Eye (tissue), 1 donor: ENCODE data around the gene VRK1.
"Not testable (repeated sequence)": the region's sequence is repeated elsewhere in the genome, so short reads cannot be mapped to it uniquely, and the experiment has no call there.

Experiments
- DNase-seq: peaks from one replicate; pipeline ENCODE4 v3.0.0-alpha.2; 2015

Gene VRK1

DNA sequence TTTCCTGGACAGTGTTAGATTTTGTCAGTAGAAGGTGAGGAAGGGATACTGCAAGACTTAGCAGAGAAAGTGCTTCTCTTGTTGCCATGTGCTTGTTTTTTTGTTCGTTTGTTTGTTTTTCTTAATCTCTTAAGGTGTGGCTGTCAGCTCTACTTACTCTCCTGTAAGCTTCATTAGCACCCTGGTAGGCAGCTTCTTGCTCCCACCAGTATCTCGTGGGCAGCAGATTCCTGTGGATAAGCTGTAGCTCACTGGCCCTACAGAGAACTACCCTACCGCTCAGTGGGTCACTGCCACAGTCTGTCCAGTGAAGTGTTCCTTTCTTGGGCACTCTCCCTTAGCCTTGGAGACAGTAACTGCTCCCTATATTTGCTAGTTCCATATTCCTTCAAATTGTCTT, 30.1 kb downstream of the VRK1 start:
- no peak for DNase-seq

- DNase-seq: no peak
Observed at GRCh38 chr14:96829791-96830190, 32.6 kb downstream of the VRK1 start.

- DNase-seq: no peak
Observed at GRCh38 chr14:96830946-96831345, 33.8 kb downstream of the VRK1 start.

DNA sequence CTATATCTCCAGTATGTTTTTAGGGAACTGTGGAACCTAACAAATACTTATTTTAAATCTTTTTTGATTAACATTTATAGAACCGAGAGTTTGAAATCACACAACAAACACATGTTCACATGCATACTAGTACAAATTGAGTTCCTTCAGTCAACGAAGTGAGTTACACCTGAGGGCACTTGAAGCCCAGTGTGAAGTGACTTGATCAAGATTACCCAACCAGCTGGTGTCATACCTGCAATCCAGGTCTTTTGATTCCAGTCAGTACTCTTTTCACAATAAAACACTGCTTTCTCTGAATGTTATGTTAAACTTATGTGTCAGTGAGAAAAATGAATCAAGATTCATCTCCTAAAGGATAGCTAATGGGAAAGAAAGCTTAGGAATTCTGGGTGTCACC, 35.2 kb downstream of the VRK1 start:
- no peak for DNase-seq

DNA sequence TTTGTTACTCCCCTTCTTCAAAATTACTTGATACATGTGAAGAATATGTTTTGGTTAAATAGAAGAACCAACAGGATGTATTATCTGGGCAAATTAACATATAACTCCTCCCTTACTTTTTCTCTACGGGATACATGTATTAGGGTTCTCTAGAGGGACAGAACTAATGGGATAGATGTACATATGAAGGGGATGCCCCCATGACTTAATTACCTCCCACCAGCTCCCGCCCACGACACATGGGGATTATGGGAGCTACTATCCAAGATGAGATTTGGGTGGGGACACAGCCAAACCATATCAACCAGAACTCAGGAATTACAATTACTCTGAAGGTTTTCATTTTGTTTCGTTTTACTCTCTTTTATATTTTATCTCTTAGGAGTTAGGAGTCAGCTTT, 41.3 kb downstream of the VRK1 start:
- DNase-seq: no peak

- no peak for DNase-seq
Observed at GRCh38 chr14:96839251-96839650, 42.1 kb downstream of the VRK1 start.

DNA sequence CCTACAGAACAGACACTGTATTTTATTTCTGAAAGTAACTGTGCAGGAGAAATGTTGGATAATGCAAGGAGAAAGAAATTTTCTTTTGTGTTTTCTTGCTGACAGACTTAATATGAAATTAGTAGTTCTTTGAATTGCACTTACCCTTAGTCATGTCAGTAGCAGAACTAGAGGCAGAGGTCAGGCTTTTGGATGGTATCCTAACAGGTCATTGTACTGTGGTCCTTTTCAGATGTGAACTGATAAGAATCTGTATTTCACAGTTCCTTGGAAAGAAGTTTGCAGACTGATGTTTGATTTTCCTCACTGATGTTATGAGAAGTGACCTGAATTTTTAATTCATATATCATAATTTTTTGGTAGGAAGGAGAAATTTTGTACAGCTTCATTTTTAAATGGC, 46.0 kb downstream of the VRK1 start:
- no peak for DNase-seq

DNA sequence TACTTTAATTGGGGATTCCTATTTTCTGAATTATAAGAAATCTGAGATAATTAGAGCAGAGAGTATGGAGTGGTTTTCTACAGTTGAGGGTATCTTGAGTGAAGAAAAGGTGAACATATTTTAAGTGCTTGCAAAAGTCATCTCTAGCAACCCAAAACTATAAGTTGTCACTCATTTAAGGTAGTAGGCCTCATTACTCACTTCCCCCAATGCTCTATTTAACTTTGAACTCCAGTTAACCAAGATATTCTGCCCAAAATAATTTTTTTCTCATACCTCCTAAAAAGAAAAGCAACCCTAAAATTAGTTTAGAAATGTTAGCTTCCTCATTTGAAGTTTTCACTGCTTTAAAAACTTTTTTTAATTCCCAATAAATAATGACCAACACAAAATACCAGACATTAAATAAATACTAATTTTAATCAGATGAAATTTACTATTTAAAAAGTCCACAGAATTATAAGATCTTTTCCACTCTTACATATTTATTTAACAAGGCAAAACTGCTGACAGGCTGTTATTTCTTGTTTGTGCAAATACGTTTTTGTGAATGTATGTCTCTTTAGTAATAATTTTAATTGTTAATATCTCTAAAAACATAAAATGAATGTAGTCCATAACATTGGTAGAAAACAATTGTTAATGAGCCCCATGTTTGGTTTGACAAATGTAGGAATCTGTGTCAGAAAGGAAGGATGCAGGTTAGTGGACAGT, 47.8 kb downstream of the VRK1 start:
- DNase-seq: no peak

DNA sequence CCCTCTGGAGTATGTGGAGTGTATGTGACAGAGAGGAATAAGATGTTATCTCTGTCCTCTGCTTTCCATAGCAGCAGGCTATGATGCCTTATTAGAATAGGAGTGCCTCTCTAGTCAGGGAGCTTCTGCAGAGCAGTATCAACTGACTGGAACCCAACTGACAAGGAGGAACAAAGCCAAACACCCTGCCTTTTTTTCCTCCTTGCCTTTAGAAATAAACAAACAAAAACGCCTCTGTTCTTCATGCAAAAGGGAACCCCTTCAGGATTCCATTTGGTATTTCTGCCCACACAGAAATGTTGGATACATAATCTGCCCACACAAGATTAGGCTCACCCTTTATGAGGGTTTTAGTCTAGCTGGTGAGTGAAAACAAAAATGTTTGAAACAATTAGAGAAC, 50.3 kb downstream of the VRK1 start:
- no peak for DNase-seq

DNA sequence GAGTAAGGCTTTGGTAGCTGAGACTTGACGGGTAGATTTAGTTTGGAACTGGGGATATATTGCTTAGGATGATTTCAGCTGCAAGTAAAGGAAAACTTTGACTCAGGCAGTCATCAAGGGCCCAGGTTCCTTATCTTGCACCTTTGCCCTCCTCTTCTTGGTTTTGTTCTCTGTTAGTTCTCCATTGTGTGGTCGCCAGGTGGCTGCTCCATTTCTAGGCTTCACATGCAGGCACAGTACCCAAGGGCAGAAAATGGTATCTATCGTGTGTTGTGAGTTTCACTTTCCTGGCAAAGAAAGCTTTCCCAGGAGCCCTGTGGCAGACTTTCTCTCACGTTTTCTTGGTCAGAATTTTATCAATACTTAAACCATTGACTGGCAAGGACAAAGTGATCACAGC, 50.8 kb downstream of the VRK1 start:
- no peak for DNase-seq

GRCh38 chr14:96849733-96850132, 52.6 kb downstream of the VRK1 start:
- no peak for DNase-seq

- no peak for DNase-seq
Observed at GRCh38 chr14:96851694-96852381, 54.7 kb downstream of the VRK1 start.

DNA sequence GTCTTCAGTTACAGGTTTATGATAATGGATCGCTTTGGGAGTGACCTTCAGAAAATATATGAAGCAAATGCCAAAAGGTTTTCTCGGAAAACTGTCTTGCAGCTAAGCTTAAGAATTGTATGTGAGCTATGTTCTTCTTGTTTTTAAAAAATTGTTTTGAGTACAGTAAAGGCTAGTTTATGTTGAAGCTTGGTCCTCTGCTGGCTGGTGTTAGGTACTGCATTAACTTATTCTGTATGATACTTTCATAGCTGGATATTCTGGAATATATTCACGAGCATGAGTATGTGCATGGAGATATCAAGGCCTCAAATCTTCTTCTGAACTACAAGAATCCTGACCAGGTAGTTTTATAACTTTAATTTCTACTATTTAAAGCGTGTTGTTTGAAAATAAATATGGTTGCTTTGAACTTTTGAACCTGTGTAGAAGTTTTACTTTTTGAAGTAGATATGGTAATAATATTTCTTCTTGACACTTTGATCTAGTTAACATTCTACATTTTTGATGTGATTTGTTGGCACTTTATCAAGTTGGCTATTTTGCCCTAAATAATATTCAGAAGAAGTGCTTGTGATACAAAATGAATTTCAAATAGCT, 55.7 kb downstream of the VRK1 start:
- peak; percentile 42 for DNase-seq

DNA sequence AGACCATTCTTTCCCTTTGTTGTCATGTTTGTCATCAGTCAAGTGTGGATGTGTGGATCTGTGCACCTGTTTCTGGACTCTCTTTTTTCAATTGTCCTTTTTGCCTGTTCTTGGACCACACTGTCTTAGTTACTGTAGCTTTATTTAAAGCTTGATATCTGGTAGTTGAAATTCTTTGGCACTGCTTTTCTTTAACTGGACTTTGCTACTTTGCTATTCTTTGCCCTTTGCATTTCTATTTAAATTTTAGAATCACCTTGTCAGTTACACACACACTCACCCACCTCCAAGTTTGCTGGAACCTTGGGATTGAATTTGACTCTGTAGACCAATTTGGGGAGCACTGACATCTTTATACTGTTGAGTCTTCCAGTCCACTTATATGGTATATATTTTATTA, 61.5 kb downstream of the VRK1 start:
- no peak for DNase-seq

DNA sequence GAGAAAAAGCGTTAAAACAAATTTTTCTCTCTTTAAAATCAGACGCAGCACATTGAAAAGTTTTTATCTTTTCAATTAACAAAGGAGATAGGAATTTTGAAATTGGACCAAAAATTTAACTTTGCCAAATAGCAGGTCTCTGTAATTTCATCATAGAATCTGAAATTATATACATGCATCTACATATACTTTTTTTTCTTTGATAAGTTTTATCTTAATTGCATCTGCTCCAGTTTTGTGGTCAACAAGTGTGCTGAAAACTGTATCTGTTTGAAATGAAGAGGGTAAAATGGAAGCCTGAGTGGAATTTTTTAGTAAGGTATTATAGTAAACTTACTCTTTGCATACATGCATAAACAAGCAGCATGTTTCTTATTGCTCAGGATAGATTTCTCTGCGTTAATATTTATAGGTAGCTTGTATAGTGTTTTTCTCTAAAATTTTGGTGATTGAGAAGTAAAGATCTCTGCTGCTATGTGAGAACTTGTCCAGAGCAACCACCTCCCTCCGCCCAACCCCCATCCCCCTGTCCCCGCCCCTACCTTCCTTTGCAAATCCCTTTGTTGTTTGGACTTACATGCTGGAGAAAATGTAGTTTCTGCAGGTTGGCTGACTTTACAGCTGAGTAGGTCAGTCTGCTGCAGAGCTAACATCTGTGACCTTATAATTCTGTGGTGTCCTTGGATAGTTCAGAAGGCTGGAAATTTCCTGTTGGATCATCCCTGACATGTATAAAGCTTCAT, 64.6 kb downstream of the VRK1 start:
- DNase-seq: peak; percentile 14

GRCh38 chr14:96863327-96863985, 66.3 kb downstream of the VRK1 start:
- DNase-seq: no peak

- DNase-seq: no peak
Observed at GRCh38 chr14:96863986-96864330, 66.8 kb downstream of the VRK1 start.

DNA sequence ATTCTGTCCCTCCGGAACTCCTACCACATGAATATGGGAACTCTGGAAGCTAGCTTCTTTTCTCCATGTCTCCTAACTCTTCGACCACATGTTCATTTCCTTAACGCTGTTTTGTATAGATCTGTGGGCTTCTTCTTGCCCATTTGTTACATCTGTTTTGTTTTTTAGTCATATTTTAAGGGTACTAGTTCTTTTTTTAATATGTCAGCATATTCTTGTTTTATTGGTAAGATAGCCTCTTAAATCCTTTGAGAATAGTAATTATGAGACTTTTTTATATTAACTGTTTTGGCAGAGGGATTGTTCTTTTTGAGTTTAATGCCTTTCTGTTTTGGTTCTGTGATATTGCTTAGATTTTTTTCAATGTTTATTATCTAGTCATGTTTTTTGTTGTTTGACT, 70.5 kb downstream of the VRK1 start:
- no peak for DNase-seq

DNA sequence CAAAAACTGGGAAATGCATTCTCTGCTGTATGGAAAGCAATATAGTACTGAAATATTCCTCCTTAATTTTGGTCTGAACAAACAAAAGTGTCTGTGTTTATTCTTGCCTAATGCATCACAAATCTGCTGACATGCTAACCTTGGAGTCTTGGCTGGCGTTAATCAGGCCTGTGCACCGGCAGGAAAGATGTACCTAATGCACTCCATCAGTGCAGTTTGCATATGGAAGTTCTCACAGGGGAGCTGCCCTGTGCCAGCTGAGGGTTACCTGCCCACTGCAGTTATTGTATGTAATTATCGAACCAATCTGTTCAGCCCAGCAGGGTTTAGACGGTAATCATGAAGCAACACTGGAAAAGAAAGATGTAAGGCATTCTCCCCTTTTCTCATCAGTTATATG, 76.9 kb downstream of the VRK1 start:
- peak; percentile 28 for DNase-seq

DNA sequence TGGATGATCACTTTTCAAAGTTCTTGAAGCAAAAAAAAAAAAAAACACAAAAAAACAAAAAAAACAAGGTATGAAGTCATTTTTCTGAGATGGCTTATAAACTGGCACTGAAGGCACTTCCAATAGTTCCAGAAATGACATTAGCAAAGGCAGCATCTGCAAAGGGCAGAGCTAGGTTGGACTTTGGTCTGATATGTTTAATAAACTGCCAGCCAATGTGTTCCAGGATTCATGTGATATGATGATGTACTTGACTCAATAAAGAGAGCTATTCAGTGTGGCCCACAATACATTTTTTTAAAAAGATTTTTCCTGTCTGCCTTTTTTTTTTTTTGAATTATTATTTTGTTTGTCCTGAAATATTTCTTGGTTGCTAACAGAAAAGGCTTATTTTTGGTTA, 79.6 kb downstream of the VRK1 start:
- DNase-seq: no peak

GRCh38 chr14:96881713-96882112, 84.5 kb downstream of the VRK1 start:
- DNase-seq: no peak

DNA sequence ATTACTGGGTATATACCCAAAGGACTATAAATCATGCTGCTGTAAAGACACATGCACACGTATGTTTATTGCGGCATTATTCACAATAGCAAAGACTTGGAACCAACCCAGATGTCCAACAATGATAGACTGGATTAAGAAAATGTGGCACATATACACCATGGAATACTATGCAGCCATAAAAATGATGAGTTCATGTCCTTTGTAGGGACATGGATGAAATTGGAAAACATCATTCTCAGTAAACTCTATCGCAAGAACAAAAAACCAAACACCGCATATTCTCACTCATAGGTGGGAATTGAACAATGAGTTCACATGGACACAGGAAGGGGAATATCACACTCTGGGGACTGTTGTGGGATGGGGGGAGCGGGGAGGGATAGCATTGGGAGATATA, 86.8 kb downstream of the VRK1 start:
- DNase-seq: not testable (repeated sequence)

- no peak for DNase-seq
Observed at GRCh38 chr14:96888158-96888557, 91.0 kb downstream of the VRK1 start.
